ENCODE results near the gene ZNF552. TPM values are rescaled to one million over a fixed set of nuclear protein-coding genes. Genes with fewer than 3 reads are reported as not detected.
A peak's percentile ranks its signal among the peaks of the same experiment; 100 is the strongest.
"Not testable (repeated sequence)": the region's sequence is repeated elsewhere in the genome, so short reads cannot be mapped to it uniquely, and the experiment has no call there.

Gene ZNF552
- total and polyA plus RNA-seq, 2 of the 13 experiments (the other 11 are each of a cell fraction or from before 2014, with no cell fraction given): 8.1 to 16.6 TPM

DNA sequence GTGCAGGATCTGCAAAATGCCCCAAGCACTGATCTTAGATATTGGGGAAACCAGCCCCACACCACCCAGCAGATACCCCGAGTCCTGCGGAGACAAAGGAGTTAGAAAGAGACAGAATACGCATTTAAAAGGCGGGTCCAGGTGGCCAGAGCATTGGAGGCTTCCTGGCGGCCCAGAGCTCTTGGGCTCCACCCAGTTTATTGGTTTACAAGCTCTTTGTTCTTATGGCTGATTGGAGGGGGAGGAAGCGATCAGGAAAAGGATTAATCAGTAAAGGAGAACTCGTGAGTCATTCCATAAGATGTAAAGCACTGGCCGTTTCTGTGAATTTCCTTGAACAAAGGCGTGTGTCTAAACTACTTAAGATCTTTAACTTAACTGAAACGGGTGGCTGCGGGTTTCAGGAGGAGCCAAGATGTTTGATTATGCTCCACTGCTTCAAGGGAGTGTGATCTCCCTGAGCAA is 35.9 kb upstream of the ZNF552 start (continued):
- TF ChIP-seq PBX2 (CRISPR knock-in tag; IDR thresholded peaks at IDR 0.05): no peak
- TF ChIP-seq, protein P1, sequence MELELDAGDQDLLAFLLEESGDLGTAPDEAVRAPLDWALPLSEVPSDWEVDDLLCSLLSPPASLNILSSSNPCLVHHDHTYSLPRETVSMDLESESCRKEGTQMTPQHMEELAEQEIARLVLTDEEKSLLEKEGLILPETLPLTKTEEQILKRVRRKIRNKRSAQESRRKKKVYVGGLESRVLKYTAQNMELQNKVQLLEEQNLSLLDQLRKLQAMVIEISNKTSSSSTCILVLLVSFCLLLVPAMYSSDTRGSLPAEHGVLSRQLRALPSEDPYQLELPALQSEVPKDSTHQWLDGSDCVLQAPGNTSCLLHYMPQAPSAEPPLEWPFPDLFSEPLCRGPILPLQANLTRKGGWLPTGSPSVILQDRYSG (CRISPR knock-in tag; IDR thresholded peaks at IDR 0.05): no peak
- no peak for TF ChIP-seq ZNF879 (CRISPR knock-in tag; IDR thresholded peaks at IDR 0.05)

DNA sequence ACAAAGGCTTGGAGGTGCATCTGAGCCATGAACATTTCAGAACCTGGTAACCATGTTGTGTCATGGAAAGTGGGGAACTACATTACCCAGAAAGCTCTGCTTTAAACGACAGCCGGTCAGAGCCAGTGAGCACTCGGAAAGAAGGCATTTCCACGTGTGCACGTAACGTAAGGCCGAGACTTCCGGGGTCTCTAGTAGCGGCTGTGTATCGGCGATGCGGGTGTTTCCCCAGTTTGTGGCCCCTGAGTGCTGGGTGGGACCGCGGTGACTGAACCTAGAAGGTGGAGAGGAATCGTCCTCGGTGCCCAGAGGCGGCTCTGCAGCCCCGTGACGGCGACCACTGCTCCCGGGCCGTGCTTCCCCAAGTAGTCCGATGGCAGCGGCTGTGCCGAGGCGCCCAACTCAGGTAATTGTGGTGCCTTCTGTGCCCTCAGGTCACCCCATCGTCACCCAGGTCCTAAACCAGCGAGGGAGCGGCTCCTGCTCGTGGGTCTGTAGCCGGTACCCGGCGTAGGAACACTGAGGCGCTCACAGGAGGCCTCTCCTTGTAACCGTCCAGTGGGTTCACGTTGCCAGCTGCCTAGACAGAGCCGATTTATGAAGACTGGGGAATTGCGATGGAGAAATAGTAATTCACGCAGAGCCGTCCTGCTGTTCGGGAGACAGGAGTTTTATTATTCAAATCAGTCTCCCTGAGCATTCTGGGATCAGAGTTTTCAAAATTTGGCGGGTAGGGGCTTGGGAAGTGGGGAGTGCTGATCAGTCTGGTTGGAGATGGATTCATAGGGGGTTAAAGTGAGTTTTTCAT is 35.2 kb upstream of the ZNF552 start, which contains the start of gene ZNF587:
Gene ZNF587, plus strand, starts transcription at position 194 of the 808 bp plus-strand sequence. Its CDS starts 180 bp downstream, at position 374.
- Histone ChIP-seq H3K79me2 (ENCODE audit: insufficient read depth, low read length) (peaks cover 32% of the 10 kb centered on the region), H3K36me3 (replicated peaks in 1 of 2; ENCODE audit: control insufficient read depth in 1 of 2, insufficient read depth in 2 of 2, low read length in 2 of 2) (peaks cover 0 to 18% of the 10 kb centered on the region in 2 experiments; a peak in 4 of 5 replicates), H3K4me2 (ENCODE audit: low read depth, low read length) (peak within 1 kb of the TSS; percentile 76), H3K4me3 (replicated peaks in 1 of 3; ENCODE audit: insufficient read depth in 1 of 3, low read depth in 2 of 3, low read length in 3 of 3) (peak within 1 kb of the TSS; percentile 76 to 91 (median 89)), H3K27ac (ENCODE audit: extremely low read length, insufficient read depth, low read length) (peak within 1 kb of the TSS; percentile 68), H3K9ac (ENCODE audit: insufficient read depth, low read depth, low read length) (peak within 1 kb of the TSS; percentile 91), H3K4me1 (ENCODE audit: insufficient read depth, low read length) (peaks cover 16% of the 10 kb centered on the region)
- ATAC-seq (peak; percentile 98), FAIRE-seq (peak; percentile 98), DNase-seq (ENCODE audit: low spot score) (peak; percentile 84)
- H2AFZ ChIP-seq (ENCODE audit: low read length); H4K20me1 ChIP-seq (ENCODE audit: insufficient read depth, low read length); CTCF ChIA-PET (ENCODE audit: low intra/inter-chr PET ratio, low total read pairs); H3K9me3 ChIP-seq (ENCODE audit: low read length); in situ Hi-C loops (cut with HindIII; ENCODE audit: extremely low pct_ligation_motif_present, low pct_unique_long_range_greater_than_20kb); H3K27me3 ChIP-seq (ENCODE audit: control insufficient read depth in 1 of 2, insufficient read depth in 2 of 2, low read length in 2 of 2); intact Hi-C loops (cut with micrococcal nuclease; ENCODE audit: unreplicated experiment): not testable (repeated sequence)
- POLR2A ChIA-PET: interaction anchor here (0.7 to 1.9 kb wide), 3 partner anchors 31 to 168 kb away, joined by 3 to 9 read pairs (median 5); partner anchors contain the start of genes ZNF551 and ZNF552
- TSS peak; percentile 70 for BruUV-seq (replicated peaks)
- WGBS (ENCODE audit: low lambda C conversion rate): 0% methylated on average over 6 of the region's 42 CpGs
- TF ChIP-seq ATF4 (CRISPR knock-in tag; IDR thresholded peaks at IDR 0.05) (peak in 1 of 2 experiments; percentile 30; a peak in 1 of 4 replicates), TEAD3 (CRISPR knock-in tag; optimal IDR thresholded peaks at IDR 0.05; ENCODE audit: borderline replicate concordance) (peak; percentile 58), ZNF883 (CRISPR knock-in tag; IDR thresholded peaks at IDR 0.05; ENCODE audit: not compliant biosample characterization) (peak; percentile 48), NKX3-1 (CRISPR knock-in tag; IDR thresholded peaks at IDR 0.05) (0 out of 2 replicates have a peak, but pooled peaks have one; percentile 12), ZNF580 (CRISPR knock-in tag; IDR thresholded peaks at IDR 0.05; ENCODE audit: borderline replicate concordance, low read depth) (0 out of 2 replicates have a peak, but pooled peaks have one; percentile 8), SP4 (CRISPR knock-in tag; IDR thresholded peaks at IDR 0.05) (peak; percentile 26; the same call in 1 of the 2 replicates), TFDP1 (CRISPR knock-in tag; IDR thresholded peaks at IDR 0.05; ENCODE audit: borderline replicate concordance) (peak; percentile 18; the same call in 1 of the 2 replicates), ETV5 (CRISPR knock-in tag; IDR thresholded peaks at IDR 0.05; ENCODE audit: borderline replicate concordance) (peak; percentile 28; the same call in 1 of the 2 replicates), SPEN (CRISPR knock-in tag; IDR thresholded peaks at IDR 0.05; ENCODE audit: low read depth) (peak; percentile 71), NFYB (CRISPR knock-in tag; IDR thresholded peaks at IDR 0.05) (peak; percentile 88), ZBTB38 (CRISPR knock-in tag; IDR thresholded peaks at IDR 0.05) (0 out of 2 replicates have a peak, but pooled peaks have one; percentile 28), RXRA (CRISPR knock-in tag; IDR thresholded peaks at IDR 0.05) (peak; percentile 44; the same call in 1 of the 2 replicates), ZNF292 (CRISPR knock-in tag; IDR thresholded peaks at IDR 0.05; ENCODE audit: borderline replicate concordance, low read depth) (0 out of 2 replicates have a peak, but pooled peaks have one; percentile 13), POLR2G (IDR thresholded peaks at IDR 0.05; ENCODE audit: low read depth, low read length) (peak; percentile 79)
